Ramos (cell line): Measurements from ENCODE around the gene KDM4C.
"Not testable (repeated sequence)": the region's sequence is repeated elsewhere in the genome, so short reads cannot be mapped to it uniquely, and the experiment has no call there.

Experiments used
- in situ Hi-C: fragments of 300-500 bp; cut with MboI; formaldehyde crosslinking; loops from one replicate; pipeline ENCODE4 v1.14.3; 2022; ENCODE audit warnings: low sequenced_read_pairs; ENCODE audit not compliant: unreplicated experiment

KDM4C gene

DNA sequence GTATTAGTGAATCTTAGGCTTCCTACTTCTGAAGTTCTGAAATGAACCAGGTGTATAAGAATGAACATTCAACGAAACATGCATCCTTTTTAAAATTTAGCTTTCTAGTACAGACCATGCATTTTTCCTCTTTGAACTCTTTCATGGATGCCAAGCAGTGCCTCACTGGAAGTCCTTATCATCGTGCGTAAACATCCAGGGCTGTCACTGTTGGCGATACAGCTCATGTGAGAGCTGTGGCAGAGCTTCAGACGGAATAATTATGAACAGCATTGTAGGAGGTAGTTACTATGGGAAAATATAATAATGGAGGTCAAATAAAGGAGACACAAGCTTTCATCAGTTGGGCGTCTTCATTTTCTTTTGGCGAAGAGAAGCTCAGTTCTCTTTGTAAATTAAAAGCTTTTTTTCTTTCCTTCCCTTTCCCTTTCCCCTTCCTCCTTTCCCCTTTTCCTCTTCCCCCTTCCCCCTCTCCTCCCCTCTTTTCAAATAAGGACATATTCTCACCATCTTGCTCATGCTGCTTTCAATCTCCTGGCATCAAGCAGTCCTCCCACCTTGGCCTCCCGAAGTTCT, 167.3 kb downstream of the KDM4C start:
- in situ Hi-C loops: no loop called here

DNA sequence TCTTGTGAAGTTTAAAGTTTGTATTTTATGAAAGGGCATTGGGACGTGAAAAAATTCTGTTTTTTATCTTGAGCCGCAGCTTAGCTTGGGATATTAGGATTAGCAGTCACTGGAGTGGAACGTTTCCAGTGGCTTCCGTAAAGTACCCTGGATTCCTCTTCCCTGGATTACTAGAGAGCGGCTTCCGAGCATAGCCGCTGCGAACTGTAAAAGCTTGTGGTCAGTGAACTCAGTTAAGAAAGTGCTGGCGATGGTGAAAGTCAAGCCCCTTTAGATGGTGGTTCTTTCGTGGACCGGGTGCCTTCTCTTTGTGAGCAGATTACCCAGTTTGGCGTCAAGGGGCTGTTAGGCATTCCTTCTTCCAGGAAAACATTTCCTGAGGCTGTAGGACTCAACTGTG, 168.1 kb downstream of the KDM4C start:
- in situ Hi-C loops: no loop called here

DNA sequence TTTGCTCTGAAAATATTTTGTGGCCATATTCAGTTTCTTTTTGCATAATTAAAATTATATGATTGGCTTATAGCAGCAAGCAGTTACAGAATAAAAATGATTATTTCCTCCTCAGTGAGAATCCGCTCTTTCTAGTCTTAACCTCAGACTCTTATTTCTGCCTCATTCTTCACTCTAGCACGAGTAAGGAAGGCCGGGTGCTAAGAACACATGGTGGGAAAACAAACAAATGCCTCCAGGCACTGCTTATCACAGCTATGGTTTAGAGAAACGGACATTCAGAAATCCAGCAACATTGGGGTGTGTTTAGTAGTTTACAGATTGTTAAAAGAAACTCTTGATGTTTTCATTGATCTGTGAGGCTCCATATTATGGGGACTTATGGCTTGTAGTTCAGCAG, 168.7 kb downstream of the KDM4C start:
- in situ Hi-C loops: no loop called here

DNA sequence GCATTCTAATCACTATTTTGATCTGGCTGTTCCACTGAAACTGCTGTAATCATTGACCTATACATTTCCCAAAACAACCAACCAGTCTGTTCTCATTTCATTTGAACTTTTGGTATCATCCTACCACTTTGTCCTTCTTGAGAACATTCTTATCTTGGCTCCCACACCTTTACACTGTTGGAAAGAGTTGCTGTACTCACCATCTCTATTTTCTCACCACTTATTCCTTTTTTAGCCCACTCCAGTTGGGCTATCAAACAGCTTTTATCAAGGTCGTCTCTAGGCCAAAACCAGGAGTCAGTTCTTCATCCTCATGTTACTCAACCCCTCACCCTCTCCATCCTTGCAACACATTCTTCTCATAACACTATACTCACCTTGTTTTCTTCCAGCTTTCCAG, 170.1 kb downstream of the KDM4C start:
- in situ Hi-C loops: no loop called here

DNA sequence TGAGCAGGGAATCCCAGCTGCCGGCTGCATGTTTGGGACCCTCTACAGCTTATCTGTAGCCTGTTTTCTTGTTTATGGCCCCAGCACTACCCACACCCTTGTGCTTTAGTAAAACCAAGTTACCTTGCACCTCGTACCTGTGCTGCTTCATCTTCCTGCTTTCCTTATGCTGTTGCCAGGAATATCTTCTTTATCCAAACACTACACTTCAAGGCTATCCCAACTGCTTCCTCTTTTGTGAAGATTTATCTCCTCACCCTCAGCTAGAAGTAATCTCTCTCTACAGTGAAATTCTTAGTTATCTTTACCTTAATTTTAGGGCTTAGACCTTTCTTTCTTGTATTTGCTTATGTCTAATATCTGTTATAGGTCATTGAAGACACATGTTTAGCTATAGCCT, 171.1 kb downstream of the KDM4C start:
- in situ Hi-C loops: no loop called here

DNA sequence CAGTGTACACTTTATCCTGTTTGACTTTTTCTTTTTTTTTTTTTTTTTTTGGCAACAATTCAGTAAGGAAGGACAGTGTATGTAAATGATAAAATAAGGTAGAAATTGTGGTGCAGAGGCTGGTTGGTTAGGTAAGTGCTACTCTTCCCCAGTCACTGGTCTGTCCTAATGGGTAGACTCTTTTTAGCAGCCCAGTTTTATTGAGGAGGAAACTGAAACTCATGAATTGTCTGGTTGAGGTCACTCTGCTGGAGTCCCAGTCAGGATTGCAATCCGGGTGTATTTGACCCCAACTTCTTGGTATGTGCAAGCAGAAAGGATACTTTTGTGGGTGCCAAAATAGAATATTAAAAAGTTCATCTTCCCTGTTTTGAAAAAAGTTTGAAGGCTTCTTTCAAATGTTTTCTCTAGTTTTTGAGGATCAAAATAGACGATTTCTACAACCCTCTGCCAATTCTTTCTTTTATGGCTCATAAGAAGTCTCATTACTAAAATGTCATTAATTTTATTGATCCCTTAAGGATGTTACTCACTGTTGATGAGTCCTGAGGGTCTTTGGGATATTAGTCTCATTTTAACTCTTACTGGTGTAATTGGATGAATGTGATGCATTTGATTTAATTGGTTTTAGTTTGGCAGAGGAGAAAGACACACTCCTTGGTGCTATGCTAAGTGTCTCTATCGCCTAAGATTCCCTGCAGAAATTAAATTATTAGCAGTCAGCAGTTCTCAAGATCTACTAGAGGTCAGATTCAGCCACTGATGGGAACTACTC, 171.9 kb downstream of the KDM4C start:
- in situ Hi-C loops: no loop called here

DNA sequence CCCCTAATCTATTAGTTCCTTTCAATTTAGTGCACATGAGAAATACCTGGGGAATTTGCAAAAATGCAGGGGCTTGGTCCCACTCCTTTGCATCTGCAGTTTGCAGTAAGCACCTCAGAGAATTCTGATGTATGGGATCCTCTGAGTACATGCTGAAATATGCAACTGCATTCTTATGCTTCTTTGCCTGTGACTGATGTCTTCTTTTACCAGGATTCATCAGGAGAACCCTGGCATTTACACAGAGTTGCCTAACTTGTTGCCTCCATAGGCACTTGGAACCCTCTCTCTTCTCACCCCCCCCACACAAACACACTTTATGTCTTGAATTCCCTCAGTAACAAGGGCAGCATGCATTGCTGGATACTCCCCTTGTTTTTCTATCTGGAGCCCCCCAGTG, 173.1 kb downstream of the KDM4C start:
- in situ Hi-C loops: no loop called here

DNA sequence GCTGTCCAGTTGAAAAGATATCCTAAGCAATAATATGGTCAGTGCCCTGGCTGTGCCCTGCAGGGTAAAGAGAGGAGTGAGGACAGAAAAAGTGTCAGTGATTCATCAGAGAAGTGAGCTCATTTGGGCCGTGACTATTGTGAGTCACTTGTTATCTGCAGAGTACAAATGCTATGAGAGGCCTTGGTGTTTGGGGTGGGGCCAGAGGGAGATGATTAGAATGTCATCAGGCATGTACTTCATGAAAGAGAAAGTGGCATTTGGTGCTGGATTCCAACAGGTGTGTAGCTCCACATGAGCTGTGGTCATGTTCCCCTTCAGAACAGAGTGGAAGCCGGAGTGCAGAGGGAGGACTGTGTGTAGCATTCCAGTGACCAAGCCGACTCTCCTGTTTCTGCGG, 174.1 kb downstream of the KDM4C start:
- in situ Hi-C loops: no loop called here

DNA sequence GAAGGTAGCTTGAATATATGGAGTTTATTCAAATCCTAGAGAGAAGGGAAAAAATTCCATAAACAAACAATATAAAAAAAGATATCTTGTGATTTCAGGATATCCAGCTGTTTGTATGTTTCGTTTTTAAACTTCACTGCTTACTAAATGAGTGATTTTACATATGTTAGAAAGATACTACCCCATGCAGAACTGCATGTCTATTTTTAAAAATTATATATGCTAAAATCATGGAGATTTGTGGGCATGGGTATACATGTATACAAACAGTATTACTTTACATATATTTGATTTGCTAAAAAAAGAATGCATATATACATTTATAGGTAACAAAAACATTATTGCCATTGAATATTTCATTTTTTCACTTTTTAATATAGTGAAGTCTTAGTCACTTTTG, 178.3 kb downstream of the KDM4C start:
- in situ Hi-C loops: no loop called here

DNA sequence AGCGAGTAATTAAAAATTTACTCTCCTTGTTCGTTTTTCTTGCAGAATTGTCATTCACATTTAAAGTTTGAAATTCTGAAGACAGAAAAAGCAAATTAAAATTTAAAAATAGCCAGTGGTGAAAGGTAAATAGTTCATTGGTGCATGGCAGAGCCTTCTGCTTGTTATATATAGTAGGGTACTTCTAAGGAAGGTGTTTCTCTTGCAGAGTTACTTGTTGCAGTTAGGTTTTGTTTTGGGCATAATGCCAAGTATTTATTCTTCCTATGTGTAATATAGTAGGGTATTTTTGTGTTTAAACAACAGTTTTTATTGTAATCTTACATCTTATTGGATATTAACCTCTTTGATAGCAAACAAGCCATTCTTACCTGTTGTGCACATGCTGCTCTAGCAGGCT, 179.4 kb downstream of the KDM4C start:
- in situ Hi-C loops: no loop called here

DNA sequence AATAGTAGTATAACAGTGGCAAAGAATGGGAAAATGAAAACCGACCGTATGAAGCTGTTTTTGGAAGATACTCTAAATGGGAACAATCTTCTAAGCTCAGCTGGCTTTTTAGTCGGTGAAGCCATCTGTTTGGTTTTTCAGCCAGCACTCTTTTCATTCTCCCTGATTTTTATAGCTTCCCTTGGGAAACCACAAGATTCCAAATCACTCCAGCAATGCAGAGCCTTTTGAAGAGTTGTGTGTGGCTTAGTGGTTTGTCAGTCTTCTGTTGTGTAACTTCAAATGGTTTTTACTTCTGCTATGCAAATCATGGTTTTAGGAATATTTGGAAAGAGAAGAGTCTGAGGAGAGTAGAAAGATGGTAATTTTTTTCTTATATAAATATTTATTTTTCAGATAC, 180.7 kb downstream of the KDM4C start:
- in situ Hi-C loops: no loop called here

DNA sequence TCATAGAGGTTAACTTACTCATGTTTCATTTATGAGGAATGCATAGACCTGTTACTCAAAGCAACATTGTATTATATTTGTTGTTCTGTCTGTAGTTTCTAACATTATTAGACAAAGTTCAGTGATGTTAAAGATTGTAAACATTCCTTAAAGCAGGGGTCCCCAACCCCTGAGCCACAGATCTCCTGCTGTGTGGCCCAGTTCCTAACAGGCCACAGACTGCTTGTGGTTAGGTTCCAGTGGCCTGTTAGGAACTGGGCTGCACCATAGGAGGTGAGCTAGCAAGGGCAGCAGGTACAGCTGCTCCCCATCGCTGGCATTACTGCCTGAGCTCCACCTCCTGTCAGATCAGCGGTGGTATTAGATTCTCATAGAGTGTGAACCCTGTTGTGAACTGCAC, 181.1 kb downstream of the KDM4C start:
- in situ Hi-C loops: no loop called here

DNA sequence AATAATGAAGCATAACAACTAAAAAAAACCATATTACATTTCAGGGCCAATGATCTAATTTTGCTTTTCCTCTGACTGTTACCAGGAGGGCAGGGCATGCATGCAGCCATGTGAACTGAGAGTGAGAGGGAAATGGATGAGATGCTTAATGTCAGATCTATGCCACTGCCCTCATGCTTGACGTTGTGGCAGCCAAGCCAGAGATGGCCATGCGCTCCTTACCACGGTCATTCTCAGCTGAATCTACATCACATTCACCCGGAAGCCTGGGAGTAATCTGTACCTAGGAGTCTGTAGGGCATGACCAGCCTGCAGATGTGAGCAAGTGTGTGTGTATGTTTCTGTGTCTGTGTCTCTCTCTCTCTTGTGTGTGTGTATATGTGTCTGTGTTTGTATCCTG, 183.7 kb downstream of the KDM4C start:
- in situ Hi-C loops: no loop called here

DNA sequence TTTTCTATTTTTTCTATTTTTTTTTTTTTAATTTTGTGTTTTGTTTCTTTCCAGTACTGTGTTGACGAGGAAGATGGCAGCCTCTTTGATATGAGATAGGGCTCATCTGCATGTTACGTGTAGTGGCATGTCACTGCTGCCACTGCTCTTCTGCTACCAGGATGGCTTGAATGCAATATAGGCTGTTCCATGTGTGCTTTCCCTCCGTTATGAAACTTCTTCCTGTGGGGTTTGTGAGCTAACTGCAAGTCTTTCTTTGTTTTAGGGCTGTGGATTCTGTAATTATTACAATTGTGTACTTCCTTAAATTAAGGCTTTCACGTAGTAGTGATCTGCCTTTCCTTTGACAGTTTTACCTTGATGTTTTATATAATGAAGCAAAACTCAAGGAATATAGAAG, 184.6 kb downstream of the KDM4C start:
- in situ Hi-C loops: no loop called here

DNA sequence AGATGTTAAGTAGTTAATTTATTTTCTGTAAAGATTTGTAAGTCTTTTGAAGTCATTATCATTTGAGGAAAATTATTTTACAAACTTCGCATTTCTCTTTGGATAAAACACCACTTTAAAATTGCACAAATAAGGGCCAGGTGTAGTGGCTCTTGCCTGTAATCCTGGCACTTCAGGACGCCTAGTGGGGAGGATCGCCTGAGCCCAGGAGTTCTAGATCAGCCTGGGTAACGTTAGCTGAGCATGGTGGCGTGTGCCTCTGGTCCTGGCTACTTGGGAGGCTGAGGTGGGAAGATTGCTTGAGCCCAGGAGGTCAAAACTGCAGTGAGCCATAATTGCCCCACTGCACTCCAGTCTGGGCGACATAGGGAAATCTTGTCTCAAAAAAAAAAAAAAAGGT, 185.5 kb downstream of the KDM4C start:
- in situ Hi-C loops: no loop called here

DNA sequence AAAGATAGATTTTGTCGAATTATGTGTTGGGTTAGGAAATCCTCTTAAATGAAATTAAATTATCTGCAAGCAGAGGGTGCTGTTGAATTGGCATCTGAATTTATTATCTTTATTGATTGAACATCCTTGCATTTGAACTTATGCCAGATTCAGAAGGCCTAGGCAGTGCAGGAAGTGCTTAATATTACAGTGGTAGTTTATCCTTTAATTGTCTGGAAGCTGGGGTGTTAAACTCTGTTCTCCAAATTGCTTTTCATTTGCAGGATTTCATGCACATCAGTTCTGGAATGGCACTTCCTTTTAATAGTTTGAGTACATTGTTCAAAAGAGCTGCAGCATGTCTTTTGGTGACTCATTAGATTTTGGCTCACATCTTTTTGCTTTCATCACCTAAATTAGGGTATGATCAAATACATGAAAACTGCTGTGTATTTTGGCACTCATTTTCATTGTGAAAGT, 186.3 kb downstream of the KDM4C start:
- in situ Hi-C loops: no loop called here

DNA sequence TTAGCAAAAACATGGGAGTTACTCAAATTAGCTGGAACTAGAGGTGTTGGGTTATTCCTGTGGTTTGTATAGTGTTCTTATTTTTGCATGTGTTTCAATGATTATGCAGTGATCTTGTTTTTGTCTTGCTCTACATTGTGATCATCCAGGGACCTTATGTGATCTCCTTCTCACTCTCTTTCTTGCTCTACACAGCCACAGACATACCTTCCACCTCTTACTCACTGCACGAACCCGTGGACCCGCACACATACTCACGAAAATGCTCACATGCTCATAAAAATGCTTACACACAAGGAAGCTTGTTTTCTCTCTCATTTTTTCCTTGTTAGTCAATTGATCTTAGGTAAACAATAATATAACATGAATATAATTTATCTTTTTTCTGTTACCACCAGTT, 187.1 kb downstream of the KDM4C start:
- in situ Hi-C loops: no loop called here

DNA sequence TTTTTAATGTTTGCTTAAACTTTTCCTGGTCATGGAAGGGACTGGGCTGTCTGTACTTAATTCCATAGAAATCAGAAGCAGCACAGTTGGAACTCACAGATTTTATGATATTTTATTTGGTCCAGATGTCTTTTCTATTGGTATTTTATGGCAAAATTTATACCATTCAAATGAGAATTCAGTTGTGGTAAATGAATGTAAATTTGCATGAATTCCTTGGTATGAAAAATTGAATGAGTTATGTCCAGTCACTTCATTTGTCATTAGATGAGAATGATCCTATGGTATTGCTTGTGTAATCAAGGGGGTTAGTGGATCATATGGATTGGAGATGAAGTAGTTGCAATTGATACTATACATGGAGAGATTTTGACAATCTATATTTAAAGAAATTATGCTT, 188.0 kb downstream of the KDM4C start:
- in situ Hi-C loops: no loop called here

DNA sequence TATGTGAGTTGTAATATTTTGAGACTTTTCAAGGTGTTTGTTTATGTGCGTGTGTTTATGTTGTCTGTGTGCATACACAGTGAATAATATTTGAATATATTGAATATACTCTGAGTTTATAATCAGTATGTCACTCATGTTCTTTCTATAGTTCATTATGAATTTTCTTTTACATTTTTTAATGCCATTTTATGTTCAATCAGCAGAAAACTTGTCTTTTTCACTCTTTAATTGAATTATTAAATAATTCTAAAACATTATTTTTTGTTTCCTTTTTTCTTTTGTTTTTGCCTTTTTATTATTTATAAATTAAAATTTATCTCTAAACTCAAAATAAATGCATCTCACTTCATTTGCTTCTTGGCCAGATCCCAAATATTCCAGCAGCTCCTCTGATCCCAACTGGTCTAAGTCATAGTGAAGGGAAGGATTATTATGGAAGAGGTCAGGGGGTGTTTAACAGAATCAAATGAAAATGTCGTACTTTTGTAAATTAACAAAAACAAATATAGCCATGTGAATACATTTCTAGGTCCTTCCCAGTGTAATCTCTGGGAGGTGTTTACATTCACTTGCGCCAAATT, 188.9 kb downstream of the KDM4C start:
- in situ Hi-C loops: no loop called here

DNA sequence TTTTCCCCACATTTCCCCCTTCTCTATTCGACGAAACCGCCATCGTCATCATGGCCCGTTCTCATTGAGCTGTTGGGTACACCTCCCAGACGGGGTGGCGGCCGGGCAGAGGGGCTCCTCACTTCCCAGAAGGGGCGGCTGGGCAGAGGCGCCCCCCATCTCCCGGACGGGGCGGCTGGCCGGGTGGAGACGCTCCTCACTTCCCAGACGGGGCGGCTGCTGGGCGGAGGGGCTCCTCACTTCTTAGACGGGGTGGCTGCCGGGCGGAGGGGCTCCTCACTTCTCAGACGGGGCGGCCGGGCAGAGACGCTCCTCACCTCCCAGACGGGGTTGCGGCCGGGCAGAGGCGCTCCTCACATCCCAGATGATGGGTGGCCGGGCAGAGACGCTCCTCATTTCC, 191.1 kb downstream of the KDM4C start:
- in situ Hi-C loops: not testable (repeated sequence)

DNA sequence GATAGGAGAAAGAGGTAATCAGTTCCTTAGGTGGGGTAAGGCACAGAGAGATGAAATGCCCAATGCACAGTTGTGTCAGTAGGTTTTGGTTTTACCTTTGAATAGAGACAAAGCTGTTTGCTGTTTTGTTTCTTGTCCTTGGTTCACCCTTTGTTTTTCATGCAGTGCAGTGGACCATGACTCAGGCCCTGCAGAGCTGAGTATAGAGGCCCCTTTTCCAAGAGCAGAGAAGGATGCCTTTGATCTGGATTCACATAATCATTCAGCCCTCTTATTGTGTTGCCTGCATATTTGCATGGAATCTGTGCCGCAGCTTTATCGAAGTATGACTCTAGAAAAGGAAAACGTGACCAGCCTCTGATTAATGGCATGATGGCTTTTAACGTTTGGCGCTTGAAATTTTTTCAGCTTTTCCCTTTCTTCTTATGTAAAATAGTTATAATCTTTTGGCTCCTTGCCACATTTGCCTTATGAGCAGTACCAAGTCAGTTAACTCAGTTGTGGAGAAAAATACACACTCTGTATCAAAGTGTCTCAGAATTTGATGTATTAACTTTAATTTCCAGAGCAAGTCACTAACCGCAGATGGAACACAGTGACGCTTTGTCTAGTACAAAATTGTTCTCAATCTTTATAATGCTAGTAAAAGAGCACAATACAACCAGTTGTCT, 197.6 kb downstream of the KDM4C start:
- in situ Hi-C loops: no loop called here
